ENCODE results near the gene CDK5. TPM values are rescaled to one million over a fixed set of nuclear protein-coding genes. Genes with fewer than 3 reads are reported as not detected.

CDK5 gene
- total and polyA plus RNA-seq, 12 donors = 15.4 to 29.8 (median 19.7) TPM

DNA sequence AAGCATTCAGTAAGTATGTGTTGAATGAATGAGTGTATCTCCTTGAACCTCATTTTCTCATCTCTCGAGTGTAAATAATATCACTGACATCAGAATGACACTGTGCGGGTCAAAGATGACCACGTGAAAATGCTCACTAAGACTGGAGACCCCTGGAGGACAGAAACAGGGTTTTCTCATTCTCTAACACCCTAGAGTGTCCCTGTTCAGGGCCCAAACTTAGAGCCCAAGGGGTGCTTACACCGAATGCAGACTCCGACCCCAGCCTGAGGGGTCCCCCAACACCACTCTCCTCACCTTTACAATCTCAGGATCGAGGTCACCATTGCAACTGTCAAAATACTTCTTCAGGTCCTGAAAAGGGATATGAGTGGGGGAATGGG lies 1.4 kb downstream of the CDK5 start:
- DNase-seq = no peak
- H3K27me3 ChIP-seq = no peaks in the 10 kb centered on the region
- WGBS, 4 donors = 87 to 96% (median 90%) methylated on average over 3 to 6 of the region's 6 CpGs
- H3K9me3 ChIP-seq (replicated peaks in 1 of 3) = no peaks in the 10 kb centered on the region
- H3K4me1 ChIP-seq (replicated peaks in 1 of 2) = peaks cover 23 to 35% of the 10 kb centered on the region in 2 donors
- intact Hi-C loops (cut with DNase I) = no loop called here
- no peak overlapping the region for H3K27ac ChIP-seq
- no peak for TF ChIP-seq POLR2A (IDR thresholded peaks at IDR 0.05)
- TF ChIP-seq CTCF (IDR thresholded peaks at IDR 0.05) = no peak
- no peak overlapping the region for H3K4me3 ChIP-seq
- no peaks in the 10 kb centered on the region for H3K36me3 ChIP-seq (replicated peaks in 1 of 2)

DNA sequence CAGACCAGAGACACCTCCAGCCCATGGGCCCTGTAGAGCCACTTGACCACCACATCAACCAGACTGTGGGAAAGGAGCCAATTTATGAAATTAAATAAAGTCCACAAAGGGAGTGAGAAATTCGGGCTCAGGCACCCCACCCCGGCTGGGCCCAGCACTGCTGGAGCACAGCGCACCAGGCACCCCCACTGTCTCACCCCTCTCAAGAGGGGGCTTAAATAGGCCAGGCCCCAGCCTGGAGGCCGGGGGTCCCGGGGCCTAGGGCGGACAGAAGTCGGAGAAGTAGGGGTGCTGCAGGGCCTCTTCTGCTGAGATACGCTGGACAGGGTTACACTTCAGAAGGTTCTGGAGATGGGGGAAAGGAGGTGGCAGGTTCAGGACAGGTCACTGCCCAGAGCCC lies 3.9 kb downstream of the CDK5 start:
- 88 to 92% (median 89%) methylated on average over 3 to 8 of the region's 8 CpGs for WGBS, 4 donors
- no peak for DNase-seq
- H3K4me3 ChIP-seq = no peak overlapping the region
- no peaks in the 10 kb centered on the region for H3K27me3 ChIP-seq
- H3K9me3 ChIP-seq (replicated peaks in 1 of 3) = no peaks in the 10 kb centered on the region
- peaks cover 5 to 20% of the 10 kb centered on the region in 2 donors for H3K4me1 ChIP-seq (replicated peaks in 1 of 2)
- intact Hi-C loops (cut with DNase I) = no loop called here
- TF ChIP-seq CTCF (IDR thresholded peaks at IDR 0.05) = no peak
- no peak for TF ChIP-seq POLR2A (IDR thresholded peaks at IDR 0.05)
- H3K36me3 ChIP-seq (replicated peaks in 1 of 2) = no peaks in the 10 kb centered on the region
- no peak overlapping the region for H3K27ac ChIP-seq

GRCh38 chr7:151053096-151053495 lies 4.6 kb downstream of the CDK5 start:
- TF ChIP-seq POLR2A (IDR thresholded peaks at IDR 0.05) = no peak
- TF ChIP-seq CTCF (IDR thresholded peaks at IDR 0.05) = no peak
- Histone ChIP-seq H3K4me3 (no peak overlapping the region), H3K27ac (no peak overlapping the region), H3K36me3 (replicated peaks in 1 of 2) (no peaks in the 10 kb centered on the region), H3K9me3 (replicated peaks in 1 of 3) (no peaks in the 10 kb centered on the region), H3K27me3 (no peaks in the 10 kb centered on the region), H3K4me1 (replicated peaks in 1 of 2) (peaks cover 0 to 15% of the 10 kb centered on the region in 2 donors)
- WGBS, 4 donors = 76 to 96% (median 80%) methylated on average over 2 to 4 of the region's 4 CpGs
- DNase-seq = no peak
- intact Hi-C loops (cut with DNase I) = no loop called here

- no peaks in the 10 kb centered on the region for H3K9me3 ChIP-seq (replicated peaks in 1 of 3)
- DNase-seq = peak; percentile 58 to 77 (median 68)
- no peak for TF ChIP-seq POLR2A (IDR thresholded peaks at IDR 0.05)
- TF ChIP-seq CTCF (IDR thresholded peaks at IDR 0.05) = no peak
- no peaks in the 10 kb centered on the region for H3K27me3 ChIP-seq
- no peak overlapping the region for H3K4me3 ChIP-seq
- no peaks in the 10 kb centered on the region for H3K36me3 ChIP-seq (replicated peaks in 1 of 2)
- intact Hi-C loops (cut with DNase I) = no loop called here
- H3K4me1 ChIP-seq (replicated peaks in 1 of 2) = peaks cover 0 to 3% of the 10 kb centered on the region in 2 donors
- no peak overlapping the region for H3K27ac ChIP-seq
- WGBS, 4 donors = 1 to 32% (median 2%) methylated on average over 4 to 50 of the region's 50 CpGs
Observed at GRCh38 chr7:151051108-151051507, 6.6 kb downstream of the CDK5 start.

All from adrenal gland (tissue), 12 donors.